Liver (tissue), 9 donors: ENCODE results near the gene POT1. TPM values are rescaled to one million over a fixed set of nuclear protein-coding genes. Genes with fewer than 3 reads are reported as not detected.

Experiments
- DNase-seq: peaks from one replicate; pipeline ENCODE4 v3.0.0-alpha.2; 2017; ENCODE audit warnings: low spot score
- H3K27ac ChIP-seq, 2 donors: one replicate each; pipeline ENCODE4 v1.7.0; 2013; ENCODE audit warnings: inconsistent platforms in 2 of 2, low read length in 2 of 2, control low read depth in 1 of 2, low read depth in 1 of 2, mild to moderate bottlenecking in 1 of 2
- H3K27me3 ChIP-seq, 4 donors: one replicate each; pipeline versions ENCODE4 v1.6.1 to v1.7.0; 2013; ENCODE audit warnings: low read length in 3 of 4, inconsistent platforms in 1 of 4, mild to moderate bottlenecking in 1 of 4, moderate library complexity in 1 of 4; ENCODE audit not compliant: control insufficient read depth in 4 of 4, insufficient read depth in 4 of 4
- H3K36me3 ChIP-seq, 4 donors: one replicate each; pipeline versions ENCODE4 v1.6.1 to v1.7.0; 2013; ENCODE audit warnings: low read length in 3 of 4, mild to moderate bottlenecking in 3 of 4, low read depth in 1 of 4, moderate library complexity in 1 of 4; ENCODE audit not compliant: control insufficient read depth in 4 of 4, insufficient read depth in 3 of 4
- H3K4me1 ChIP-seq, 4 donors: one replicate each; pipeline versions ENCODE4 v1.6.1 to v1.7.0; 2013; ENCODE audit warnings: low read length in 3 of 4, mild to moderate bottlenecking in 3 of 4, moderate library complexity in 1 of 4; ENCODE audit not compliant: control insufficient read depth in 4 of 4, insufficient read depth in 4 of 4
- H3K4me3 ChIP-seq, 3 donors: one replicate each; pipeline versions ENCODE4 v1.6.1 to v1.7.0; 2013; ENCODE audit warnings: low read length in 3 of 3, control low read depth in 1 of 3, low read depth in 1 of 3, mild to moderate bottlenecking in 1 of 3
- H3K9ac ChIP-seq, 2 donors: one replicate each; pipeline ENCODE4 v1.7.0; 2013; ENCODE audit warnings: low read length in 2 of 2, mild to moderate bottlenecking in 2 of 2, moderate library complexity in 2 of 2, control low read depth in 1 of 2, low read depth in 1 of 2
- H3K9me3 ChIP-seq, 4 donors: one replicate each; pipeline versions ENCODE4 v1.6.1 to v1.7.0; 2013; ENCODE audit warnings: low read length in 3 of 4; ENCODE audit not compliant: control insufficient read depth in 4 of 4
- FOXA1 ChIP-seq: IDR thresholded peaks from 2 replicates; pipeline ENCODE4 v1.6.1; 2016; ENCODE audit warnings: antibody characterized with exemption
- FOXA2 ChIP-seq: IDR thresholded peaks from 2 replicates; pipeline ENCODE4 v1.6.1; 2016; ENCODE audit warnings: antibody characterized with exemption
- GABPA ChIP-seq, 2 donors: IDR thresholded peaks in 1 of 2; conservative IDR thresholded peaks in 1 of 2; 2 replicates each; pipeline ENCODE4 v1.6.1; 2016; ENCODE audit warnings: antibody characterized with exemption in 2 of 2, mild to moderate bottlenecking in 1 of 2, moderate library complexity in 1 of 2
- HNF4A ChIP-seq, 2 donors: conservative IDR thresholded peaks; 2 replicates each; pipeline ENCODE4 v1.6.1; 2016; ENCODE audit warnings: antibody characterized with exemption in 2 of 2, mild to moderate bottlenecking in 2 of 2
- HNF4G ChIP-seq: IDR thresholded peaks from 2 replicates; pipeline ENCODE4 v1.6.1; 2016; ENCODE audit warnings: antibody characterized with exemption
- JUND ChIP-seq, 2 donors: IDR thresholded peaks; 2 replicates each; pipeline ENCODE4 v1.6.1; 2016; ENCODE audit warnings: antibody characterized with exemption in 2 of 2
- NR2F2 ChIP-seq: IDR thresholded peaks from 2 replicates; pipeline ENCODE4 v1.6.1; 2016; ENCODE audit warnings: antibody characterized with exemption
- RAD21 ChIP-seq, 2 donors: IDR thresholded peaks; 2 replicates each; pipeline ENCODE4 v1.6.1; 2016; ENCODE audit warnings: antibody characterized with exemption in 2 of 2, mild to moderate bottlenecking in 2 of 2
- RXRA ChIP-seq, 2 donors: IDR thresholded peaks; 2 replicates each; pipeline ENCODE4 v1.6.1; 2017 to 2018; ENCODE audit warnings: antibody characterized with exemption in 2 of 2, mild to moderate bottlenecking in 1 of 2
- SP1 ChIP-seq: IDR thresholded peaks from 2 replicates; pipeline ENCODE4 v1.6.1; 2018; ENCODE audit warnings: antibody characterized with exemption, mild to moderate bottlenecking
- TAF1 ChIP-seq: conservative IDR thresholded peaks from 2 replicates; pipeline ENCODE4 v1.6.1; 2016; ENCODE audit warnings: antibody characterized with exemption, mild to moderate bottlenecking
- YY1 ChIP-seq: IDR thresholded peaks from 2 replicates; pipeline ENCODE4 v1.6.1; 2016; ENCODE audit warnings: antibody characterized with exemption, mild to moderate bottlenecking
- WGBS: extraction: QIAGEN DNeasy Blood & Tissue Kit; methylation state at CpG from one replicate; pipeline ENCODE4 v1.1.7; 2013; 5-methylcytosine and 5-hydroxymethylcytosine counted together
- polyA plus RNA-seq, 2 donors: library from polyadenylated mRNA; stranded (reverse) in 1 of 2; unstranded in 1 of 2; fragments of 200-250 nt in 1 of 2; fragments of >200 nt in 1 of 2; fragmentation: Nextera tagmentation in 1 of 2; extraction: Ambion mirVana in 1 of 2; gene quantifications; one replicate each; pipeline versions ENCODE4 v1.2.1 to v1.2.3, GENCODE V29; 2013 to 2015
- total RNA-seq, 2 donors: library from RNA; depleted of rRNA; stranded (reverse); fragments of >200 nt; gene quantifications; one replicate each; pipeline ENCODE4 v1.2.3, GENCODE V29; 2014
- TF ChIP-seq, protein P1 (sequence below): IDR thresholded peaks from 2 replicates; pipeline ENCODE4 v1.6.1; 2016; ENCODE audit warnings: antibody characterized with exemption
- TF ChIP-seq, protein P2 (sequence below): IDR thresholded peaks from 2 replicates; pipeline ENCODE4 v1.6.1; 2016; ENCODE audit warnings: antibody characterized with exemption
- TF ChIP-seq, protein P3 (sequence below): IDR thresholded peaks from 2 replicates; pipeline ENCODE4 v1.6.1; 2016; ENCODE audit warnings: antibody characterized with exemption
- TF ChIP-seq, protein P4 (sequence below): IDR thresholded peaks from 2 replicates; pipeline ENCODE4 v1.6.1; 2016; ENCODE audit warnings: antibody characterized with exemption, mild to moderate bottlenecking
- TF ChIP-seq, protein P5 (sequence below): fragments of 150-350 bp; IDR thresholded peaks from 2 replicates; pipeline ENCODE4 v1.5.1; 2017; ENCODE audit warnings: improper control_type of control experiment, low read depth, low read length; ENCODE audit not compliant: missing input control
- donor health status: healthy.
- donor health status: healthy.
- donor health status: healthy.
- donor health status: healthy.
- donor health status: healthy.

The POT1 gene
- total and polyA plus RNA-seq, 4 donors, result 4.9 to 35.5 (median 8.5) TPM

DNA sequence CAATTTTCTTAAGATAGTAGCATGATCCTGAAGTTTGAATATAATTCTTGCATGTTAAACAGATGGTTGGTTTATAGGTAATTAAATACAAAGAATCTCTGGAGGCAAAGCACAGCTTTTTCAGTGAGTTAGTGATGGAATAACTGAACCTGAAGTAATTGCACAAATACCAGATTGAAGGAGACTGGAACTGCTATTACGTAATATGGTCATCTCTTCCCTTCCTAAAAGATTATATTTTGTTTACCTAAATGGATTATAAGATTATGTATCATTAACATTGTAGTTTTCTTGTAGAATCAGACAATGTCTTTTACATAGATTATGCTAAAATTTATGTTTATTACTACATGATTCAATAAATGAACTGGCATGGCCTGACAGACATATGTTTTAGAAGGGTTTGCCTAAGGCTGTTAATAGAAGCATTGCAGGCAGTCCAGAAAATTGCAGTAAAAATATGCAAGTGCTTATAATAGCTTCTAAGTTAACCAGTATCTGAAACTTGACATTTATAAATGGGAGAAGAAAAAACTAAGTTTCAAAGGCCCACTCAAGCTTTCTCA is 128.2 kb downstream of the POT1 start (continued):
- TF ChIP-seq SP1 (no peak), HNF4G (no peak)
- TF ChIP-seq, protein P1, sequence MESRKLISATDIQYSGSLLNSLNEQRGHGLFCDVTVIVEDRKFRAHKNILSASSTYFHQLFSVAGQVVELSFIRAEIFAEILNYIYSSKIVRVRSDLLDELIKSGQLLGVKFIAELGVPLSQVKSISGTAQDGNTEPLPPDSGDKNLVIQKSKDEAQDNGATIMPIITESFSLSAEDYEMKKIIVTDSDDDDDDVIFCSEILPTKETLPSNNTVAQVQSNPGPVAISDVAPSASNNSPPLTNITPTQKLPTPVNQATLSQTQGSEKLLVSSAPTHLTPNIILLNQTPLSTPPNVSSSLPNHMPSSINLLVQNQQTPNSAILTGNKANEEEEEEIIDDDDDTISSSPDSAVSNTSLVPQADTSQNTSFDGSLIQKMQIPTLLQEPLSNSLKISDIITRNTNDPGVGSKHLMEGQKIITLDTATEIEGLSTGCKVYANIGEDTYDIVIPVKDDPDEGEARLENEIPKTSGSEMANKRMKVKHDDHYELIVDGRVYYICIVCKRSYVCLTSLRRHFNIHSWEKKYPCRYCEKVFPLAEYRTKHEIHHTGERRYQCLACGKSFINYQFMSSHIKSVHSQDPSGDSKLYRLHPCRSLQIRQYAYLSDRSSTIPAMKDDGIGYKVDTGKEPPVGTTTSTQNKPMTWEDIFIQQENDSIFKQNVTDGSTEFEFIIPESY, result no peak
- TF ChIP-seq, protein P2, sequence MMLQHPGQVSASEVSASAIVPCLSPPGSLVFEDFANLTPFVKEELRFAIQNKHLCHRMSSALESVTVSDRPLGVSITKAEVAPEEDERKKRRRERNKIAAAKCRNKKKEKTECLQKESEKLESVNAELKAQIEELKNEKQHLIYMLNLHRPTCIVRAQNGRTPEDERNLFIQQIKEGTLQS, result no peak

DNA sequence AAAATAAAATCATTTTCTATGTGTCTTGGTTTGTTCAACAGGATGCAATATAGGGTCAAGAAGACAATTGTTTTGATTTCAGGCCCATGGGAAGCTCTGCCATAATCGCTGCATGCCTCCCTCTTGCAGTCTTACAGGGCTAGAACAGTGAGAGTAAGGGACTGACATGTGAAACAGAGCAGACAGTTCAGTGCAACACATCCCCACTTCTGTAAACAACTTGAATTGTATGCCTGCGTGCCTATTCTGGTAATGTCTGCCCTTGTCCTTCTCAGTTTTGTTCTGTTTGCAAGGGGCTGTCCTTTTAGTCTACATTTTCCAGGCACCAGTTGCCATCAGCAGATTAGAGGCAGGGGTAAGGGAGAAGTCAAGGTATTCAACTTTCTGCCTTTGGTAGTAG is 129.2 kb downstream of the POT1 start:
- TF ChIP-seq RXRA (IDR thresholded peaks at IDR 0.05) (no peak), GABPA (IDR thresholded peaks at IDR 0.05 in 1 of 2, conservative IDR thresholded peaks at IDR 0.05 in 1 of 2) (no peak), YY1 (no peak), SP1 (no peak), RAD21 (IDR thresholded peaks at IDR 0.05) (no peak), JUND (IDR thresholded peaks at IDR 0.05) (no peak), TAF1 (no peak), FOXA1 (no peak), HNF4G (no peak), NR2F2 (no peak), FOXA2 (no peak), HNF4A (conservative IDR thresholded peaks at IDR 0.05) (no peak)
- TF ChIP-seq, protein P2, result no peak
- TF ChIP-seq, protein P3, sequence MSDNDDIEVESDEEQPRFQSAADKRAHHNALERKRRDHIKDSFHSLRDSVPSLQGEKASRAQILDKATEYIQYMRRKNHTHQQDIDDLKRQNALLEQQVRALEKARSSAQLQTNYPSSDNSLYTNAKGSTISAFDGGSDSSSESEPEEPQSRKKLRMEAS, result no peak
- TF ChIP-seq, protein P1, result no peak
- TF ChIP-seq, protein P4, sequence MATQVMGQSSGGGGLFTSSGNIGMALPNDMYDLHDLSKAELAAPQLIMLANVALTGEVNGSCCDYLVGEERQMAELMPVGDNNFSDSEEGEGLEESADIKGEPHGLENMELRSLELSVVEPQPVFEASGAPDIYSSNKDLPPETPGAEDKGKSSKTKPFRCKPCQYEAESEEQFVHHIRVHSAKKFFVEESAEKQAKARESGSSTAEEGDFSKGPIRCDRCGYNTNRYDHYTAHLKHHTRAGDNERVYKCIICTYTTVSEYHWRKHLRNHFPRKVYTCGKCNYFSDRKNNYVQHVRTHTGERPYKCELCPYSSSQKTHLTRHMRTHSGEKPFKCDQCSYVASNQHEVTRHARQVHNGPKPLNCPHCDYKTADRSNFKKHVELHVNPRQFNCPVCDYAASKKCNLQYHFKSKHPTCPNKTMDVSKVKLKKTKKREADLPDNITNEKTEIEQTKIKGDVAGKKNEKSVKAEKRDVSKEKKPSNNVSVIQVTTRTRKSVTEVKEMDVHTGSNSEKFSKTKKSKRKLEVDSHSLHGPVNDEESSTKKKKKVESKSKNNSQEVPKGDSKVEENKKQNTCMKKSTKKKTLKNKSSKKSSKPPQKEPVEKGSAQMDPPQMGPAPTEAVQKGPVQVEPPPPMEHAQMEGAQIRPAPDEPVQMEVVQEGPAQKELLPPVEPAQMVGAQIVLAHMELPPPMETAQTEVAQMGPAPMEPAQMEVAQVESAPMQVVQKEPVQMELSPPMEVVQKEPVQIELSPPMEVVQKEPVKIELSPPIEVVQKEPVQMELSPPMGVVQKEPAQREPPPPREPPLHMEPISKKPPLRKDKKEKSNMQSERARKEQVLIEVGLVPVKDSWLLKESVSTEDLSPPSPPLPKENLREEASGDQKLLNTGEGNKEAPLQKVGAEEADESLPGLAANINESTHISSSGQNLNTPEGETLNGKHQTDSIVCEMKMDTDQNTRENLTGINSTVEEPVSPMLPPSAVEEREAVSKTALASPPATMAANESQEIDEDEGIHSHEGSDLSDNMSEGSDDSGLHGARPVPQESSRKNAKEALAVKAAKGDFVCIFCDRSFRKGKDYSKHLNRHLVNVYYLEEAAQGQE, result no peak
- TF ChIP-seq, protein P5, sequence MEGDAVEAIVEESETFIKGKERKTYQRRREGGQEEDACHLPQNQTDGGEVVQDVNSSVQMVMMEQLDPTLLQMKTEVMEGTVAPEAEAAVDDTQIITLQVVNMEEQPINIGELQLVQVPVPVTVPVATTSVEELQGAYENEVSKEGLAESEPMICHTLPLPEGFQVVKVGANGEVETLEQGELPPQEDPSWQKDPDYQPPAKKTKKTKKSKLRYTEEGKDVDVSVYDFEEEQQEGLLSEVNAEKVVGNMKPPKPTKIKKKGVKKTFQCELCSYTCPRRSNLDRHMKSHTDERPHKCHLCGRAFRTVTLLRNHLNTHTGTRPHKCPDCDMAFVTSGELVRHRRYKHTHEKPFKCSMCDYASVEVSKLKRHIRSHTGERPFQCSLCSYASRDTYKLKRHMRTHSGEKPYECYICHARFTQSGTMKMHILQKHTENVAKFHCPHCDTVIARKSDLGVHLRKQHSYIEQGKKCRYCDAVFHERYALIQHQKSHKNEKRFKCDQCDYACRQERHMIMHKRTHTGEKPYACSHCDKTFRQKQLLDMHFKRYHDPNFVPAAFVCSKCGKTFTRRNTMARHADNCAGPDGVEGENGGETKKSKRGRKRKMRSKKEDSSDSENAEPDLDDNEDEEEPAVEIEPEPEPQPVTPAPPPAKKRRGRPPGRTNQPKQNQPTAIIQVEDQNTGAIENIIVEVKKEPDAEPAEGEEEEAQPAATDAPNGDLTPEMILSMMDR, result no peak
- Histone ChIP-seq H3K9ac (no peak overlapping the region), H3K27me3 (no peaks in the 10 kb centered on the region), H3K36me3 (no peaks in the 10 kb centered on the region), H3K4me1 (no peaks in the 10 kb centered on the region), H3K27ac (no peak overlapping the region), H3K4me3 (no peak overlapping the region), H3K9me3 (no peaks in the 10 kb centered on the region)
- WGBS, result 56% methylated on average over 2 of the region's 2 CpGs
- no peak for DNase-seq
